Liver (tissue), 9 donors: Measurements from ENCODE around the gene WASL. TPM values are rescaled to one million over a fixed set of nuclear protein-coding genes. Genes with fewer than 3 reads are reported as not detected.

ENCODE experiments used
- DNase-seq: peaks from one replicate; pipeline ENCODE4 v3.0.0-alpha.2; 2017; ENCODE audit warnings: low spot score
- H3K27ac ChIP-seq, 2 donors: one replicate each; pipeline ENCODE4 v1.7.0; 2013; ENCODE audit warnings: inconsistent platforms in 2 of 2, low read length in 2 of 2, control low read depth in 1 of 2, low read depth in 1 of 2, mild to moderate bottlenecking in 1 of 2
- H3K27me3 ChIP-seq, 4 donors: one replicate each; pipeline versions ENCODE4 v1.6.1 to v1.7.0; 2013; ENCODE audit warnings: low read length in 3 of 4, inconsistent platforms in 1 of 4, mild to moderate bottlenecking in 1 of 4, moderate library complexity in 1 of 4; ENCODE audit not compliant: control insufficient read depth in 4 of 4, insufficient read depth in 4 of 4
- H3K36me3 ChIP-seq, 4 donors: one replicate each; pipeline versions ENCODE4 v1.6.1 to v1.7.0; 2013; ENCODE audit warnings: low read length in 3 of 4, mild to moderate bottlenecking in 3 of 4, low read depth in 1 of 4, moderate library complexity in 1 of 4; ENCODE audit not compliant: control insufficient read depth in 4 of 4, insufficient read depth in 3 of 4
- H3K4me1 ChIP-seq, 4 donors: one replicate each; pipeline versions ENCODE4 v1.6.1 to v1.7.0; 2013; ENCODE audit warnings: low read length in 3 of 4, mild to moderate bottlenecking in 3 of 4, moderate library complexity in 1 of 4; ENCODE audit not compliant: control insufficient read depth in 4 of 4, insufficient read depth in 4 of 4
- H3K4me3 ChIP-seq, 3 donors: one replicate each; pipeline versions ENCODE4 v1.6.1 to v1.7.0; 2013; ENCODE audit warnings: low read length in 3 of 3, control low read depth in 1 of 3, low read depth in 1 of 3, mild to moderate bottlenecking in 1 of 3
- H3K9ac ChIP-seq, 2 donors: one replicate each; pipeline ENCODE4 v1.7.0; 2013; ENCODE audit warnings: low read length in 2 of 2, mild to moderate bottlenecking in 2 of 2, moderate library complexity in 2 of 2, control low read depth in 1 of 2, low read depth in 1 of 2
- H3K9me3 ChIP-seq, 4 donors: one replicate each; pipeline versions ENCODE4 v1.6.1 to v1.7.0; 2013; ENCODE audit warnings: low read length in 3 of 4; ENCODE audit not compliant: control insufficient read depth in 4 of 4
- ATF3 ChIP-seq: IDR thresholded peaks from 2 replicates; pipeline ENCODE4 v1.6.1; 2016; ENCODE audit warnings: antibody characterized with exemption
- EGR1 ChIP-seq, 2 donors: IDR thresholded peaks; 2 replicates each; pipeline ENCODE4 v1.6.1; 2016 to 2018; ENCODE audit warnings: antibody characterized with exemption in 2 of 2, low read depth in 2 of 2
- FOXA1 ChIP-seq: IDR thresholded peaks from 2 replicates; pipeline ENCODE4 v1.6.1; 2016; ENCODE audit warnings: antibody characterized with exemption
- FOXA2 ChIP-seq: IDR thresholded peaks from 2 replicates; pipeline ENCODE4 v1.6.1; 2016; ENCODE audit warnings: antibody characterized with exemption
- GABPA ChIP-seq, 2 donors: IDR thresholded peaks in 1 of 2; conservative IDR thresholded peaks in 1 of 2; 2 replicates each; pipeline ENCODE4 v1.6.1; 2016; ENCODE audit warnings: antibody characterized with exemption in 2 of 2, mild to moderate bottlenecking in 1 of 2, moderate library complexity in 1 of 2
- HNF4A ChIP-seq, 2 donors: conservative IDR thresholded peaks; 2 replicates each; pipeline ENCODE4 v1.6.1; 2016; ENCODE audit warnings: antibody characterized with exemption in 2 of 2, mild to moderate bottlenecking in 2 of 2
- HNF4G ChIP-seq: IDR thresholded peaks from 2 replicates; pipeline ENCODE4 v1.6.1; 2016; ENCODE audit warnings: antibody characterized with exemption
- JUND ChIP-seq, 2 donors: IDR thresholded peaks; 2 replicates each; pipeline ENCODE4 v1.6.1; 2016; ENCODE audit warnings: antibody characterized with exemption in 2 of 2
- MAX ChIP-seq: IDR thresholded peaks from 2 replicates; pipeline ENCODE4 v1.6.1; 2016; ENCODE audit warnings: antibody characterized with exemption
- REST ChIP-seq: IDR thresholded peaks from 2 replicates; pipeline ENCODE4 v1.6.1; 2016; ENCODE audit warnings: antibody characterized with exemption, mild to moderate bottlenecking
- SP1 ChIP-seq: IDR thresholded peaks from 2 replicates; pipeline ENCODE4 v1.6.1; 2018; ENCODE audit warnings: antibody characterized with exemption, mild to moderate bottlenecking
- TAF1 ChIP-seq: conservative IDR thresholded peaks from 2 replicates; pipeline ENCODE4 v1.6.1; 2016; ENCODE audit warnings: antibody characterized with exemption, mild to moderate bottlenecking
- YY1 ChIP-seq: IDR thresholded peaks from 2 replicates; pipeline ENCODE4 v1.6.1; 2016; ENCODE audit warnings: antibody characterized with exemption, mild to moderate bottlenecking
- WGBS: extraction: QIAGEN DNeasy Blood & Tissue Kit; methylation state at CpG from one replicate; pipeline ENCODE4 v1.1.7; 2013; 5-methylcytosine and 5-hydroxymethylcytosine counted together
- polyA plus RNA-seq, 2 donors: library from polyadenylated mRNA; stranded (reverse) in 1 of 2; unstranded in 1 of 2; fragments of 200-250 nt in 1 of 2; fragments of >200 nt in 1 of 2; fragmentation: Nextera tagmentation in 1 of 2; extraction: Ambion mirVana in 1 of 2; gene quantifications; one replicate each; pipeline versions ENCODE4 v1.2.1 to v1.2.3, GENCODE V29; 2013 to 2015
- total RNA-seq, 2 donors: library from RNA; depleted of rRNA; stranded (reverse); fragments of >200 nt; gene quantifications; one replicate each; pipeline ENCODE4 v1.2.3, GENCODE V29; 2014
- TF ChIP-seq, protein P1 (sequence below): fragments of 150-350 bp; IDR thresholded peaks from 2 replicates; pipeline ENCODE4 v1.5.1; 2017; ENCODE audit warnings: improper control_type of control experiment, low read depth, low read length; ENCODE audit not compliant: missing input control
- donor health status: healthy.
- donor health status: healthy.
- donor health status: healthy.
- donor health status: healthy.
- donor health status: healthy.

WASL gene
- total and polyA plus RNA-seq, 4 donors: 12.9 to 20.7 (median 18.1) TPM

DNA sequence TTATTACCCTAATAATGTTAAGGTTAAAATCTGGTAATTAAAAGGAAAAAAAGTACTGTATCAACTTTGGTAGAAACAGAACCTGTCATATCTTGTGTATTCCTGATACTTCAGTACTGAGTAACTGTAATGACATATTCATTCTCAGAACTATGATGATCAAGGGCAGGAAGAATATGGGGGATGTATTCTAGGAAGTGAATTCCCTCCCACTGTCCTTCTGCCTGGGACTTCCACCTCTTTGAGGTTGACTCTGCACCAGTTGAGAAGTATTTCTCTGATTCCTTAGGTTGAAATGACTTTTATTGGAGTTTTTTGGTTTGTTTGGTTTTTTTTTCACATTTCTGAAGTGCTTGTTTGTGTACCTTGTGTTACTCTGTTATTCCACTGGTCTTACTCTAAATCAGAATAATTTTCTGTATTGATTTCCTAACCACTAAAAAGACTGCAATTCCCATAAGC, 36.9 kb downstream of the WASL start:
- H3K27ac ChIP-seq: no peak overlapping the region
- H3K9ac ChIP-seq: no peak overlapping the region
- peaks cover 0 to 16% (median 5%) of the 10 kb centered on the region in 4 donors for H3K4me1 ChIP-seq
- DNase-seq: no peak
- H3K4me3 ChIP-seq: no peak overlapping the region
- TF ChIP-seq JUND (IDR thresholded peaks at IDR 0.05): no peak
- no peaks in the 10 kb centered on the region for H3K27me3 ChIP-seq
- no peaks in the 10 kb centered on the region for H3K9me3 ChIP-seq
- peaks cover 1 to 10% (median 7%) of the 10 kb centered on the region in 4 donors for H3K36me3 ChIP-seq

GRCh38 chr7:123710683-123711082, 38.1 kb downstream of the WASL start:
- TF ChIP-seq HNF4A (conservative IDR thresholded peaks at IDR 0.05) (no peak), MAX (no peak), REST (no peak), FOXA1 (no peak), EGR1 (IDR thresholded peaks at IDR 0.05; ENCODE audit: low read depth in 2 of 2) (no peak), FOXA2 (no peak), HNF4G (no peak), ATF3 (no peak), TAF1 (no peak), SP1 (no peak), YY1 (no peak), GABPA (IDR thresholded peaks at IDR 0.05 in 1 of 2, conservative IDR thresholded peaks at IDR 0.05 in 1 of 2) (no peak)
- TF ChIP-seq, protein P1, sequence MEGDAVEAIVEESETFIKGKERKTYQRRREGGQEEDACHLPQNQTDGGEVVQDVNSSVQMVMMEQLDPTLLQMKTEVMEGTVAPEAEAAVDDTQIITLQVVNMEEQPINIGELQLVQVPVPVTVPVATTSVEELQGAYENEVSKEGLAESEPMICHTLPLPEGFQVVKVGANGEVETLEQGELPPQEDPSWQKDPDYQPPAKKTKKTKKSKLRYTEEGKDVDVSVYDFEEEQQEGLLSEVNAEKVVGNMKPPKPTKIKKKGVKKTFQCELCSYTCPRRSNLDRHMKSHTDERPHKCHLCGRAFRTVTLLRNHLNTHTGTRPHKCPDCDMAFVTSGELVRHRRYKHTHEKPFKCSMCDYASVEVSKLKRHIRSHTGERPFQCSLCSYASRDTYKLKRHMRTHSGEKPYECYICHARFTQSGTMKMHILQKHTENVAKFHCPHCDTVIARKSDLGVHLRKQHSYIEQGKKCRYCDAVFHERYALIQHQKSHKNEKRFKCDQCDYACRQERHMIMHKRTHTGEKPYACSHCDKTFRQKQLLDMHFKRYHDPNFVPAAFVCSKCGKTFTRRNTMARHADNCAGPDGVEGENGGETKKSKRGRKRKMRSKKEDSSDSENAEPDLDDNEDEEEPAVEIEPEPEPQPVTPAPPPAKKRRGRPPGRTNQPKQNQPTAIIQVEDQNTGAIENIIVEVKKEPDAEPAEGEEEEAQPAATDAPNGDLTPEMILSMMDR: no peak
- Histone ChIP-seq H3K36me3 (peaks cover 2 to 18% (median 7%) of the 10 kb centered on the region in 4 donors), H3K27me3 (no peaks in the 10 kb centered on the region), H3K4me3 (no peak overlapping the region), H3K9ac (no peak overlapping the region), H3K27ac (no peak overlapping the region), H3K9me3 (no peaks in the 10 kb centered on the region), H3K4me1 (peaks cover 0 to 16% (median 5%) of the 10 kb centered on the region in 4 donors)
- WGBS: 82% methylated on average over 2 of the region's 2 CpGs
- DNase-seq: no peak
